ENCODE results near the gene VAT1.

The VAT1 gene

GRCh38 chr17:43006639-43007551 lies 15.3 kb downstream of the VAT1 start, which contains the start of gene IFI35:
TSS of gene IFI35 (plus strand) at chr17:43006784. CDS start at chr17:43006948, 164 bp downstream.
- TF ChIP-seq USF1 (IDR thresholded peaks at IDR 0.05) (peak; percentile 54), MAX (IDR thresholded peaks at IDR 0.05) (peak; percentile 53; the same call in 1 of the 2 replicates), TEAD4 (IDR thresholded peaks at IDR 0.05) (no peak)

GRCh38 chr17:43003542-43004172 lies 18.5 kb downstream of the VAT1 start:
- TF ChIP-seq NFIC (IDR thresholded peaks at IDR 0.05), result no peak

GRCh38 chr17:42999003-42999525 lies 23.1 kb downstream of the VAT1 start:
- TF ChIP-seq TCF12 (IDR thresholded peaks at IDR 0.05; ENCODE audit: low read depth) (no peak), NFIC (IDR thresholded peaks at IDR 0.05) (no peak), CREB1 (IDR thresholded peaks at IDR 0.05; ENCODE audit: low read depth) (no peak), EGR1 (IDR thresholded peaks at IDR 0.05) (no peak), ZBTB7A (IDR thresholded peaks at IDR 0.05; ENCODE audit: low read depth) (no peak), USF1 (IDR thresholded peaks at IDR 0.05) (no peak), TAF1 (IDR thresholded peaks at IDR 0.05; ENCODE audit: low read depth) (no peak), EP300 (IDR thresholded peaks at IDR 0.05; ENCODE audit: borderline replicate concordance) (no peak)

- TF ChIP-seq ZBTB7A (IDR thresholded peaks at IDR 0.05; ENCODE audit: low read depth), result no peak
- TF ChIP-seq USF1 (IDR thresholded peaks at IDR 0.05), result peak; percentile 85
- TF ChIP-seq TEAD4 (IDR thresholded peaks at IDR 0.05), result peak; percentile 91
- peak; percentile 93 for TF ChIP-seq MAX (IDR thresholded peaks at IDR 0.05)
- TF ChIP-seq REST (IDR thresholded peaks at IDR 0.05; ENCODE audit: low read depth), result no peak
- 0 out of 2 replicates have a peak, but pooled peaks have one; percentile 66 for TF ChIP-seq FOXM1 (IDR thresholded peaks at IDR 0.05; ENCODE audit: borderline replicate concordance, low read depth)
- TF ChIP-seq CREB1 (IDR thresholded peaks at IDR 0.05; ENCODE audit: low read depth), result peak; percentile 87
- TF ChIP-seq CEBPB (IDR thresholded peaks at IDR 0.05), result peak; percentile 39; the same call in 1 of the 2 replicates
- TF ChIP-seq EP300 (IDR thresholded peaks at IDR 0.05; ENCODE audit: borderline replicate concordance), result peak; percentile 50; the same call in 1 of the 2 replicates
- peak; percentile 26; the same call in 1 of the 2 replicates for TF ChIP-seq EGR1 (IDR thresholded peaks at IDR 0.05)
- TF ChIP-seq TCF12 (IDR thresholded peaks at IDR 0.05; ENCODE audit: low read depth), result peak; percentile 88
- peak; percentile 64 for TF ChIP-seq RAD21 (IDR thresholded peaks at IDR 0.05; ENCODE audit: low read depth)
- TF ChIP-seq NFIC (IDR thresholded peaks at IDR 0.05), result peak; percentile 26; the same call in 1 of the 2 replicates
- TF ChIP-seq YY1 (IDR thresholded peaks at IDR 0.05; ENCODE audit: low read depth), result peak; percentile 69
- peak; percentile 99 for TF ChIP-seq TAF1 (IDR thresholded peaks at IDR 0.05; ENCODE audit: low read depth)
These were observed 23.9 kb downstream of the VAT1 start, which contains the start of gene RPL27 for GRCh38 chr17:42997984-42998938. TSS of gene RPL27 (plus strand) at chr17:42998419. CDS start at chr17:42998751, 332 bp downstream.

- TF ChIP-seq FOXM1 (IDR thresholded peaks at IDR 0.05; ENCODE audit: borderline replicate concordance, low read depth) (no peak), TCF12 (IDR thresholded peaks at IDR 0.05; ENCODE audit: low read depth) (no peak), REST (IDR thresholded peaks at IDR 0.05; ENCODE audit: low read depth) (no peak), NFIC (IDR thresholded peaks at IDR 0.05) (no peak), ZBTB7A (IDR thresholded peaks at IDR 0.05; ENCODE audit: low read depth) (no peak), CREB1 (IDR thresholded peaks at IDR 0.05; ENCODE audit: low read depth) (no peak), MAX (IDR thresholded peaks at IDR 0.05) (no peak), TEAD4 (IDR thresholded peaks at IDR 0.05) (no peak), RAD21 (IDR thresholded peaks at IDR 0.05; ENCODE audit: low read depth) (no peak), EP300 (IDR thresholded peaks at IDR 0.05; ENCODE audit: borderline replicate concordance) (no peak), USF1 (IDR thresholded peaks at IDR 0.05) (no peak), CEBPB (IDR thresholded peaks at IDR 0.05) (no peak), TAF1 (IDR thresholded peaks at IDR 0.05; ENCODE audit: low read depth) (no peak), EGR1 (IDR thresholded peaks at IDR 0.05) (no peak), YY1 (IDR thresholded peaks at IDR 0.05; ENCODE audit: low read depth) (no peak)
These were observed 24.7 kb downstream of the VAT1 start for GRCh38 chr17:42997390-42997983.
